ENCODE measurements around the gene FAM181B. TPM values are rescaled to one million over a fixed set of nuclear protein-coding genes. Genes with fewer than 3 reads are reported as not detected.

The FAM181B gene
- total and polyA plus RNA-seq, 7 donors, result 0.03 to 0.14 (median 0.06) TPM

DNA sequence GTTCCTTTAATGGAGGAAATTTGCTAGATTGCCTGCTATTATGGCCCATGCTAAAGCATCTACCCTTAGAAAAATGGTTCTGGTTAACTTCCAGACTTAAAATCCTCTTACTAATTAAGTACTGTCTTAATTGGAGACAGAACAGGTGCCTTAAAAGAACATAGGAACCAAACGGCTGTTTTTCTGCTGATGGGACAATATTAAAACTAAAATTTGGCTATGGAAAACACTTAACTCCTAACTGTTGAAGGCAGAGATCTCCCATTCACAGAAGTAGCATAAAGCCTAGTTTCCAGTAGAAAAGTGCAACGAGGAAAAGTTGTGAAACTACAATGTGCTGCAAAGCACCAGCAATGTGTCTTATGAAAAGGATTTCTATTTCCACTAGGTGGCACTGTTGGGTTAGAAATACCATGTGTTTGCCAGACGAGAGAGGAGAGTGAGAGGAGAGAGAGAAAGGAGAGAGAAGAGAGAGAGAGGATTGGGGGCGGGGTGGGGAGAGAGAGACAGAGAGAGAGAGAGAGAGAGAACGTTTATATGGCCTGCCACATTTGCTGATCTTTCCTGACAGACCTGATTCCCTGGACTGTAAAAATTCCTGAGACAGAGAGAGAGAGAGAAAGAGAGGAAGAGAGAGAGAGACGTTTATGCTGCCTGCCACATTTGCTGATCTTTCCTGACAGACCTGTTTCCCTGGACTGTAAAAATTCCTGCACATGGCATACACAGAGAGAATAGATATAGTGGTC lies 51.5 kb downstream of the FAM181B start:
- H3K27ac ChIP-seq, result no peak overlapping the region
- no peaks in the 10 kb centered on the region for H3K9me3 ChIP-seq
- no peak overlapping the region for H3K4me3 ChIP-seq
- peak; percentile 51 for TF ChIP-seq CTCF (IDR thresholded peaks at IDR 0.05)
- no peaks in the 10 kb centered on the region for H3K4me1 ChIP-seq
- intact Hi-C loops (cut with DNase I), result no loop called here
- ATAC-seq (peak; percentile 54 to 88 (median 78)), DNase-seq (no peak)
- WGBS, 3 donors, result 13 to 17% (median 16%) methylated on average over 5 to 6 of the region's 6 CpGs
- no peaks in the 10 kb centered on the region for H3K36me3 ChIP-seq (ENCODE audit: insufficient read depth in 1 of 2, low read depth in 1 of 2)
- H3K27me3 ChIP-seq (ENCODE audit: insufficient read depth in 3 of 3, low read length in 2 of 3), result peaks cover 0 to under 1% (median 0%) of the 10 kb centered on the region in 3 donors

GRCh38 chr11:82680252-82680651 lies 53.4 kb downstream of the FAM181B start:
- WGBS, 3 donors, result 70 to 86% (median 72%) methylated on average over 1 of the region's 1 CpG
- Histone ChIP-seq H3K4me3 (no peak overlapping the region), H3K27ac (no peak overlapping the region), H3K9me3 (no peaks in the 10 kb centered on the region), H3K4me1 (no peaks in the 10 kb centered on the region), H3K27me3 (ENCODE audit: insufficient read depth in 3 of 3, low read length in 2 of 3) (no peaks in the 10 kb centered on the region), H3K36me3 (ENCODE audit: insufficient read depth in 1 of 2, low read depth in 1 of 2) (no peaks in the 10 kb centered on the region)
- intact Hi-C loops (cut with DNase I), result no loop called here
- ATAC-seq (no peak), DNase-seq (no peak)
- no peak for TF ChIP-seq CTCF (IDR thresholded peaks at IDR 0.05)

Other genes starting within 250 kb of the FAM181B start
- 10 to 100 TPM; 11.5 to 23.5 (median 15.2) TPM for gene PRCP, start 166.6 kb upstream of the FAM181B start, total RNA-seq
- 10 to 100 TPM; 11.8 to 12.8 (median 12.1) TPM for gene PRCP, start 166.6 kb upstream of the FAM181B start, polyA plus RNA-seq
- 1 to 10 TPM in 2 of 4 donors, under 1 TPM in 2; 0.21 to 2.1 (median 1.1) TPM for gene DDIAS, start 167.9 kb upstream of the FAM181B start, total RNA-seq
- gene DDIAS, start 167.9 kb upstream of the FAM181B start, polyA plus RNA-seq, result 1 to 10 TPM in 2 of 3 donors, under 1 TPM in 1; 0.94 to 6.6 (median 3.1) TPM

Data from psoas muscle (tissue), 8 donors.